Lung (tissue), 12 donors: ENCODE results near the gene CNTN5. TPM values are rescaled to one million over a fixed set of nuclear protein-coding genes. Genes with fewer than 3 reads are reported as not detected.

Experiments used
- ATAC-seq: fragments of 200-7000 bp; cut with Tn5 transposase; one replicate; pipeline ENCODE4 v1.9.1; 2020; ENCODE audit warnings: moderate number of reproducible peaks; ENCODE audit not compliant: insufficient read depth, low FRiP score
- DNase-seq, 3 donors: peaks; one replicate each; pipeline ENCODE4 v3.0.0-alpha.2; 2013 to 2017
- H3K27ac ChIP-seq, 2 donors: one replicate each; pipeline ENCODE4 v1.5.1; 2013; ENCODE audit warnings: mild to moderate bottlenecking in 2 of 2, moderate library complexity in 2 of 2, control low read depth in 1 of 2, inconsistent platforms in 1 of 2, low read depth in 1 of 2, low read length in 1 of 2
- H3K27me3 ChIP-seq, 3 donors: one replicate each; pipeline ENCODE4 v1.5.1; 2013; ENCODE audit warnings: low read length in 2 of 3; ENCODE audit not compliant: control insufficient read depth in 3 of 3, insufficient read depth in 3 of 3
- H3K36me3 ChIP-seq, 4 donors: one replicate each; pipeline ENCODE4 v1.5.1; 2013; ENCODE audit warnings: low read length in 4 of 4, mild to moderate bottlenecking in 1 of 4, moderate library complexity in 1 of 4; ENCODE audit not compliant: control insufficient read depth in 4 of 4, insufficient read depth in 4 of 4
- H3K4me1 ChIP-seq, 5 donors: one replicate each; pipeline ENCODE4 v1.5.1; 2013; ENCODE audit warnings: low read length in 5 of 5, mild to moderate bottlenecking in 2 of 5, moderate library complexity in 1 of 5; ENCODE audit not compliant: control insufficient read depth in 5 of 5, insufficient read depth in 5 of 5
- H3K4me3 ChIP-seq: one replicate; pipeline ENCODE4 v1.5.1; 2013; ENCODE audit warnings: mild to moderate bottlenecking, control low read depth, moderate library complexity
- H3K9ac ChIP-seq, 2 donors: one replicate each; pipeline ENCODE4 v1.5.1; 2013; ENCODE audit warnings: low read length in 2 of 2, control low read depth in 1 of 2; ENCODE audit not compliant: insufficient read depth in 1 of 2
- H3K9me3 ChIP-seq, 4 donors: one replicate each; pipeline ENCODE4 v1.5.1; 2013; ENCODE audit warnings: low read length in 3 of 4, mild to moderate bottlenecking in 1 of 4, moderate library complexity in 1 of 4; ENCODE audit not compliant: control insufficient read depth in 4 of 4, insufficient read depth in 3 of 4
- CTCF ChIP-seq: IDR thresholded peaks from 2 replicates; pipeline ENCODE4 v1.5.1; 2012; ENCODE audit warnings: mild to moderate bottlenecking; ENCODE audit errors: control extremely low read depth, extremely low read depth
- WGBS, 2 donors: extraction: QIAGEN DNeasy Blood & Tissue Kit; methylation state at CpG; one replicate each; pipeline ENCODE4 v1.1.7; 2013; 5-methylcytosine and 5-hydroxymethylcytosine counted together
- polyA plus RNA-seq, 2 donors: library from polyadenylated mRNA; stranded (reverse); fragments of 200-250 nt; gene quantifications; one replicate each; pipeline ENCODE4 v1.2.1, GENCODE V29; 2013
- total RNA-seq, 2 donors: library from RNA; depleted of rRNA in 1 of 2; stranded (reverse); fragments of >200 nt in 1 of 2; gene quantifications; one replicate each; pipeline ENCODE4 v1.2.1, GENCODE V29; 2014 to 2021
- donor health status: control.
- donor health status: control.
- donor health status: Bipolar disorder and iron deficiency.
- donor health status: healthy.
- donor health status: DM: yes; HTN: yes; CAD: no.

CNTN5 gene
- total and polyA plus RNA-seq, 4 donors: 0.10 to 0.80 (median 0.44) TPM

DNA sequence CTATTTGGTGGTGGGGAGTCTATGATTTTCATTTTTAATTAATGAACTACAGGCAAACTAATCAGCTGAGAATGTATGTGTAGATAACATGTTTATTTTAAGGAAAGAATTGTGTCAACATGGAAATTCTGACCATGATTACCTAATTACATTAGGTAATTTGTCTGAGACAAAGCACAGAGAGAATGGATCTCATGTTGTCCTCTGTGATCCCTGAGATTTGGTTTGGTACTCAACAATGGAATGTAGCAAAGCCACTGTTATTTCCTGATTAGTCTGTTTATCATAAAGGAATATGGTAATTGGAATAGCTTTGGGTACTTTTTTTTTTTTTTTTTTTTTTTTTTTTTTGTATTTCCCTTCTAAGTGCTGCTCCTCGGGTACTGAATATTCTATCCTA is 947.6 kb downstream of the CNTN5 start:
- WGBS, 2 donors: 58 to 75% methylated on average over 1 of the region's 1 CpG
- H3K9me3 ChIP-seq: no peaks in the 10 kb centered on the region
- no peak overlapping the region for H3K4me3 ChIP-seq
- ATAC-seq (no peak), DNase-seq (no peak)
- no peak overlapping the region for H3K27ac ChIP-seq
- no peaks in the 10 kb centered on the region for H3K4me1 ChIP-seq
- H3K36me3 ChIP-seq: no peaks in the 10 kb centered on the region
- no peak for TF ChIP-seq CTCF
- no peak overlapping the region for H3K9ac ChIP-seq
- no peaks in the 10 kb centered on the region for H3K27me3 ChIP-seq

DNA sequence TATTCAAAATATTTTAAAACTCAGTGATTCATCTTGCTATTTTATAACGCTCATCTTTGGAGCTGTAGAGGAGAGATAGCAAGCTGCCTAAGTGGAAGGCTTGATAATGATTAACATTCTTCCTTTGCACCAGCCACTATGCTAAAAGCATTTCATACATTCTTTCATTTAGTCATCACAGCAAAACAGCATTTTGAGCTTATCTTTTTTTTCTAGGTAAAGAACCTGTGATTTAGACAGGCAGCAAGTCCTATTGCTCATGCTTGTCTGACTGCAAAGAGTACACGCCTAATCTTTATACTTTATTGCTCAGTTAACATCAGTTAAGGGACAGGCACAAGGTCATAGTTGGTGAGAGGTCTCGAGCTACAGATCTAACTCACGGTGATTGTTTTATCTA is 953.2 kb downstream of the CNTN5 start:
- DNase-seq (no peak), ATAC-seq (no peak)
- 49 to 72% methylated on average over 4 of the region's 4 CpGs for WGBS, 2 donors
- Histone ChIP-seq H3K4me3 (no peak overlapping the region), H3K4me1 (no peaks in the 10 kb centered on the region), H3K27me3 (no peaks in the 10 kb centered on the region), H3K9ac (no peak overlapping the region), H3K27ac (no peak overlapping the region), H3K9me3 (peaks cover 0 to 3% (median 0%) of the 10 kb centered on the region in 4 donors), H3K36me3 (no peaks in the 10 kb centered on the region)
- TF ChIP-seq CTCF: no peak

DNA sequence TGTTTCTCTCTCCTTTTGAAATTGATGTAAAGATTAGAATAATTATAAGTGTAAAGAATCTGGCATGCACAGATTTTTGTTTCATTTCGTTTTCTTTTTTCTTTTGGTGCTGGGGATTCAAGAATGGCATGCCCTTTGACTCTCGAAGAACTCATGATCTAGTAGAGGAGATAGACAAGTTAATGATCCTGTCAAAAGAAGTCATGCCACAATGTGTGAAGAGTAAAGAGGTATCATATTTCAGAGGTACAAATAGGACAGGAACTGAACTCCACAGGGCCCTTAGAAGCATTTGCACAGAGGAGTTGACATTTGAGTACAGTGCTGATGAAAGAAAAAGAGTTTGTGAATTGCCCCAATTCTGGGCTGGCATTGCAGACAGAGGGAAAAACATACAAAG is 958.3 kb downstream of the CNTN5 start:
- no peak for ATAC-seq
- Histone ChIP-seq H3K4me1 (no peaks in the 10 kb centered on the region), H3K9me3 (peaks cover 0 to 3% (median 0%) of the 10 kb centered on the region in 4 donors), H3K9ac (no peak overlapping the region), H3K36me3 (no peaks in the 10 kb centered on the region), H3K27ac (no peak overlapping the region), H3K4me3 (no peak overlapping the region), H3K27me3 (no peaks in the 10 kb centered on the region)
- no peak for DNase-seq
- WGBS, 2 donors: 55 to 62% methylated on average over 2 of the region's 2 CpGs
- TF ChIP-seq CTCF: no peak

DNA sequence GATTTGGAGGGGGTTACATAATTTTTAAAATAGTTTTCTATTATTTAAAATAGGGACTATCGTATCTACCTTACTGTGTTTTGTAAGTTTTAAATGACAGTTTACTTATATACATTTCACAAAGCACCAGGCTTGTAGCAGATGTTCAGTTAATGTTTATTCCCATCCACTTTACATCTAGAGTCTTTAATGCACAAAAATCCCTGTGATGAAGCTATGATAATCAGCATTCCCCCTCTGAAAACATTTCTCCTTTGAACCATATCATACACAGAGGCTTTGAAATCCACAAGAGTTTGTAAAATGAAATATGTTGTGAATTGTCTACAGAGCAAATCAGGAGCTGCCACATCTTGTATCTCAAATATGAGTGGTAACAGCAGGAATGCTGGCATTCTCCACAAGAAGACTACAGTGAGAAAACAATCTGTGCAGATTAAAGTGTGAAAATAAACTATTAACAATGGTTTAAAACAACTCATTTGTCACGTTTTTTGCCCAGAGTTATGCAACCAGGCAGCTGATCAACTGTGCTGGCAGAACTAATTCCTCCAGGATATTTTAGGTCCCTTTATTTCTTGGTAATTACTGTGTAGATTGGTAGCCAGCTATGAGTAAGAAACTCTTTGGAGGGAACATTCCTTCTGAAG is 967.2 kb downstream of the CNTN5 start:
- no peak overlapping the region for H3K27ac ChIP-seq
- no peaks in the 10 kb centered on the region for H3K9me3 ChIP-seq
- H3K36me3 ChIP-seq: no peaks in the 10 kb centered on the region
- DNase-seq (peak in 2 of 3 donors; percentile 32 to 40), ATAC-seq (no peak)
- H3K9ac ChIP-seq: no peak overlapping the region
- no peak overlapping the region for H3K4me3 ChIP-seq
- no peak for TF ChIP-seq CTCF
- peaks cover 0 to 12% (median 0%) of the 10 kb centered on the region in 5 donors for H3K4me1 ChIP-seq
- H3K27me3 ChIP-seq: no peaks in the 10 kb centered on the region
- WGBS, 2 donors: 45 to 52% methylated on average over 2 of the region's 2 CpGs
